ENCODE results near the gene FAHD1. TPM values are rescaled to one million over a fixed set of nuclear protein-coding genes. Genes with fewer than 3 reads are reported as not detected.

FAHD1 gene
- total RNA-seq, 4 donors from 2014 or later, result 28.2 to 57.1 (median 49.1) TPM

DNA sequence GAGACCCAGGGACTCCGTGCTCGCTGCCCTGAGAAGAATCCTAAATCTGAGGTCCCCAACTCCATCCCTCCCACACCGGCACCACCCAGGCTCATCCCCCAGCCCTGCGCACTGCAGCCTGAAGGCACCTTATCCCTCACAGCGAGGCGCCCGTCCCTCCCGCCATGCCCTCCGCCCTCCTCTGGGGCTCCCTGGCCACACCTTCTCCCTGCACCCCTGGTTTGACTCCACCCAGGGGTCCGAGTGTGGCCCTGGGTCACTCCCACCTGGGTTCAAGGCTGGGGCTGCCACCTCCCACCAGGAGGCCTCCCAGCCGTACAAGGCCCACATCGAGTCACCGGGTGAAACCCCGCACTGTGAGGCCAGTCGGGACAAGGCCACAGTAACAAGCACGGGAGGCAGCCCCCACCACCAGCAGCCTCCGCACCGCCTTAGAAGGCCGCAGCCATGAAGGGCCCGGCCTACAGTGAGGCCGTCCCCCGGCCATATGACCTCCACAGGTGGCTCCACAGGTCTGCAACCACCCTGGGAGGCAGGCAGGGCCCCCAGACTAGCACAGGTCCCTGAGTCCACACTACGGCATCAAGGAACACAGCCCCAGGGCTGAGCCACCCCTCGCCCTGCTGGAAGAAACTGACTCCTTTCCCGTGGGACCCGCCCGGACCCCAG is 8.7 kb upstream of the FAHD1 start:
- in situ Hi-C loops (cut with MboI; ENCODE audit: low sequenced_read_pairs in 4 of 4), result no loop called here
- Histone ChIP-seq H3K9me3 (no peaks in the 10 kb centered on the region), H3K27me3 (no peaks in the 10 kb centered on the region), H3K36me3 (peaks cover 0 to 57% of the 10 kb centered on the region in 2 donors), H3K4me1 (peaks cover under 1 to 4% of the 10 kb centered on the region in 2 donors), H3K27ac (no peak overlapping the region), H3K4me3 (no peak overlapping the region)
- ATAC-seq, result no peak
- no peak for TF ChIP-seq POLR2A (IDR thresholded peaks at IDR 0.05)
- TF ChIP-seq, protein P1, sequence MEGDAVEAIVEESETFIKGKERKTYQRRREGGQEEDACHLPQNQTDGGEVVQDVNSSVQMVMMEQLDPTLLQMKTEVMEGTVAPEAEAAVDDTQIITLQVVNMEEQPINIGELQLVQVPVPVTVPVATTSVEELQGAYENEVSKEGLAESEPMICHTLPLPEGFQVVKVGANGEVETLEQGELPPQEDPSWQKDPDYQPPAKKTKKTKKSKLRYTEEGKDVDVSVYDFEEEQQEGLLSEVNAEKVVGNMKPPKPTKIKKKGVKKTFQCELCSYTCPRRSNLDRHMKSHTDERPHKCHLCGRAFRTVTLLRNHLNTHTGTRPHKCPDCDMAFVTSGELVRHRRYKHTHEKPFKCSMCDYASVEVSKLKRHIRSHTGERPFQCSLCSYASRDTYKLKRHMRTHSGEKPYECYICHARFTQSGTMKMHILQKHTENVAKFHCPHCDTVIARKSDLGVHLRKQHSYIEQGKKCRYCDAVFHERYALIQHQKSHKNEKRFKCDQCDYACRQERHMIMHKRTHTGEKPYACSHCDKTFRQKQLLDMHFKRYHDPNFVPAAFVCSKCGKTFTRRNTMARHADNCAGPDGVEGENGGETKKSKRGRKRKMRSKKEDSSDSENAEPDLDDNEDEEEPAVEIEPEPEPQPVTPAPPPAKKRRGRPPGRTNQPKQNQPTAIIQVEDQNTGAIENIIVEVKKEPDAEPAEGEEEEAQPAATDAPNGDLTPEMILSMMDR (IDR thresholded peaks at IDR 0.05 in 4 of 5, conservative IDR thresholded peaks at IDR 0.05 in 1 of 5), result no peak
- intact Hi-C loops (cut with DNase I; ENCODE audit: low total_unique reads), result no loop called here
- no peak for DNase-seq

DNA sequence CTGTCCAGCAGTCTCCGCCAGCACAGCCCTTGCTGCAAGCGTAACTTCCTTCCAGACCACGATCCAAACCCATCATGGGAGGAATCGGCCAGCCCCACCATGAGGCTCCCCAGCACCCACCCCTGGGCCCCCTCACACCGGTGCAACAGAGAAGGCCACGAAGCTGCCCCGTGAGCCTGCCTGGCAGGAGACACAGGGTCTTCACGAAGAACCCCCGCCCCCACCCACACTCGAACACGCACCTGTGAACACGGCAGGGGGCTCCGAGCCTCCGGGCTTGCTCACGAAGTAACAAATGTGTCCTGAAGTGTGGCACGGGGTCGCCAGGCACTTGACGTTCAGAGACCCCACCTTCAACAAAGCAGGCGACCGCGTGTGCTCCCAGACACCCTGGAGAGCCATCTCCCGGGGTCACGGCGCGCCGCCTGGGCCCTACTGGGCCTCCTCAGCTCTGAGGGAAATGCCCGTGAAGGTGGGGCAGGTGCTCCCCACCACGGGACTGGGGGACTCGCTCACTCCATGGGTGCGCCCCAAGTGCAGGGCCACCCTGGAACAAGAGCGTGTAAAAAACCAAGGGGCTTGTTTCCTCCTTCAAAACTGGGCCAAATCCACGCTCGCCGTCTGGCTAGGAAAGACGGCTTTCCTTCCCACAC is 8.0 kb upstream of the FAHD1 start:
- Histone ChIP-seq H3K9me3 (no peaks in the 10 kb centered on the region), H3K4me1 (peaks cover 7 to 10% of the 10 kb centered on the region in 2 donors), H3K27me3 (no peaks in the 10 kb centered on the region), H3K4me3 (no peak overlapping the region), H3K27ac (no peak overlapping the region), H3K36me3 (peaks cover 0 to 57% of the 10 kb centered on the region in 2 donors)
- ATAC-seq (no peak), DNase-seq (no peak)
- in situ Hi-C loops (cut with MboI; ENCODE audit: low sequenced_read_pairs in 4 of 4), result no loop called here
- intact Hi-C loops (cut with DNase I; ENCODE audit: low total_unique reads), result no loop called here
- no peak for TF ChIP-seq POLR2A (IDR thresholded peaks at IDR 0.05)
- TF ChIP-seq, protein P1 (IDR thresholded peaks at IDR 0.05 in 4 of 5, conservative IDR thresholded peaks at IDR 0.05 in 1 of 5), result no peak

DNA sequence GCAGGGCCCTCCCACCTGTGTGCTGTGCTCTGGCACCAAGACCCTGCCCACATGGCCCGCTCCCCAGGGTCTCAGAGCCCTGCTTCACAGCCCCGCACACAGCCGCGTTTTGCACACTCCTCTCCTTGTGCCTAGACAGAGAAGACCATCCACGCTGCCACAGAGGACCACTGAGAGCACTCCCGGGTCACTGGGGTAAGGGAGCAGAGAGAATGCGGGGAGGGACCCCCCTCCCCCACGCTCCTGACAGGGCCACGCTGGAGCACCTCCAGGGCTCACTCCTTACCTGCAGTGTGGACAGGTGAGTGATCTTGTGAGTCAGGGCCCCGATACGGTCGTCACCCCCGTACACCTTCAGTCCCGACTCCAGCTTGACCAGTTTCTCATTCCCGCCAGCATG is 7.4 kb upstream of the FAHD1 start:
- in situ Hi-C loops (cut with MboI; ENCODE audit: low sequenced_read_pairs in 4 of 4), result no loop called here
- intact Hi-C loops (cut with DNase I; ENCODE audit: low total_unique reads), result no loop called here
- no peak for TF ChIP-seq POLR2A (IDR thresholded peaks at IDR 0.05)
- TF ChIP-seq, protein P1 (IDR thresholded peaks at IDR 0.05 in 4 of 5, conservative IDR thresholded peaks at IDR 0.05 in 1 of 5), result no peak
- ATAC-seq (no peak), DNase-seq (no peak)
- Histone ChIP-seq H3K4me3 (no peak overlapping the region), H3K27me3 (no peaks in the 10 kb centered on the region), H3K4me1 (peaks cover 13 to 16% of the 10 kb centered on the region in 2 donors), H3K9me3 (no peaks in the 10 kb centered on the region), H3K27ac (no peak overlapping the region), H3K36me3 (peaks cover 0 to 57% of the 10 kb centered on the region in 2 donors)

DNA sequence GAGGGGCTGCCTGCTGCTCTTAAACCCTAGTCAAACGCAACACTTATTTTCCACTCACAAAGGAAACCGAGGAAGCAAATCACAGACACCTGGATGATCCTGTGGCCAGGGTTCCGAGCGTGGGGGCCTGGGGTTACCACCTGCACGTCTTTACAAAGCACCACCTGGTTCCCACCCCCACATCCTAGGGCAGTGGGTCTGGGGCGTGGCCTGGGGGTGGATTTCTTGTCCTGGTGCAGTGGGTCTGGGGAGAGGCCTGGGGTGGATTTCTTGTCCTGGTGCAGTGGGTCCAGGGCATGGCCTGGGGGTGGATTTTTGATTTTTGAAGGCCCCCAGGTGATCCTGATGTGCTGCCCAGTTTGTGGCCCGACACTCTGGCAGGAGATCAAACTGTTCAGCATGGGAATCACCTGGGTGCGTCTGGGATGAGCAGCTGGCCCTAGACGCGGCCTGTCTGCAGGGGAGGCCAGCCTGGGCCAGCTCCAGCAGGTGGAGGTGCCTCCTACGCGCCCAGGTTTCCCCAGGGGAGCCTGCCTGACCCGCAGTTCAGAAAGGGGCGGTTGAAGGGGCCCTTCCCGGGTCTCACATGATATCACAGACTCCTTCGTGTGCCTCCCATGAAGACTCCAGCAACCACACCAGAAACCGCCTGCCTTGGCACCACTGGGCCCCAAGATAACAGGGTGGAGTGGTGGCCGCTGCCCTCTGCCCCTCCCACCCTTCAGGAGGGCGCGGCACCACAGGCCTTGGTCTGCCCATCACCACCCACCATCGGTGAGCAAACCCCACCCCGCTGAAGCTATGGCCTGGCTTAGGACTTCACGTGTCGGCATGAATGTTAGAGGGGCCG is 6.7 kb upstream of the FAHD1 start:
- intact Hi-C loops (cut with DNase I; ENCODE audit: low total_unique reads), result no loop called here
- H3K4me1 ChIP-seq, result peaks cover 20 to 23% of the 10 kb centered on the region in 2 donors
- no peak overlapping the region for H3K27ac ChIP-seq
- no peak for ATAC-seq
- no peaks in the 10 kb centered on the region for H3K9me3 ChIP-seq
- in situ Hi-C loops (cut with MboI; ENCODE audit: low sequenced_read_pairs in 4 of 4), result no loop called here
- H3K4me3 ChIP-seq, result no peak overlapping the region
- TF ChIP-seq, protein P1 (IDR thresholded peaks at IDR 0.05 in 4 of 5, conservative IDR thresholded peaks at IDR 0.05 in 1 of 5), result no peak
- no peak for TF ChIP-seq POLR2A (IDR thresholded peaks at IDR 0.05)
- H3K36me3 ChIP-seq, result peaks cover 0 to 57% of the 10 kb centered on the region in 2 donors
- no peaks in the 10 kb centered on the region for H3K27me3 ChIP-seq
- DNase-seq, result no peak
